ENCODE data around the gene GRIA1.

Gene GRIA1

DNA sequence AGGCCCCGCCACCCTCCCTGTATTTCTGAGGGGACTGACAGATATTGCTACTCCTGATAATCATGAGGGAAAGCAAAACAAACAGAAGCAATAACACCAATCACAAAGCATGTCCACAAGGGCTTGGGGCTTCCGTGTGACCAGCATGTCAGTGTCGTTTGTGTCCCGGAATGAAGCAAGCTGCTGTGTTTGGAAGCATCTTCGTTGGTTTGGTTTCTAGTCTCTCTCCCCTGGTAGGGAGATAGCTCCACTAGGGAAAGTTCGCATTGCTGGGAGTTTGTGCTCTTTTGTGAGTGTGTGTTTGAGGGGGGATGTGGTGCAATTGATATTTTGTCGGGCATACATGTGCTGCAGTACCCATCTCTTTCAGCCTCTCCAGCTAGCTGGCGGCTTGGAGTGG, 1.4 kb downstream of the GRIA1 start:
- WGBS (ENCODE audit: extremely low coverage, insufficient coverage, insufficient read length), result no CpG with 5 or more reads among the region's 8 CpGs
- H2AK5ac ChIP-seq (ENCODE audit: low read length), result no peak overlapping the region
- H3K14ac ChIP-seq (ENCODE audit: low read length), result no peak overlapping the region
- H2BK12ac ChIP-seq (ENCODE audit: low read length), result no peak overlapping the region
- no peaks in the 10 kb centered on the region for H3K9me3 ChIP-seq (ENCODE audit: insufficient read depth, low read depth, low read length)
- H3K4ac ChIP-seq (ENCODE audit: low read depth, low read length), result no peak overlapping the region
- no peak overlapping the region for H4K8ac ChIP-seq (ENCODE audit: low read depth, low read length)
- H3K4me3 ChIP-seq (ENCODE audit: low read depth, low read length), result no peak overlapping the region
- H4K12ac ChIP-seq (ENCODE audit: low read depth, low read length), result no peak overlapping the region
- no peak overlapping the region for H2BK120ac ChIP-seq (ENCODE audit: insufficient read depth, low read length, poor library complexity)
- no peak for DNase-seq
- no peak overlapping the region for H3K18ac ChIP-seq (ENCODE audit: low read length)
- no peak overlapping the region for H4K91ac ChIP-seq (ENCODE audit: low read depth, low read length)
- H2BK5ac ChIP-seq (ENCODE audit: low read depth, low read length, poor library complexity), result no peak overlapping the region
- H3K79me2 ChIP-seq (ENCODE audit: control insufficient read depth, insufficient read depth, low read length, poor library complexity), result no peaks in the 10 kb centered on the region
- H3K27me3 ChIP-seq (ENCODE audit: insufficient read depth, low read length), result no peaks in the 10 kb centered on the region
- no peak overlapping the region for H3K4me2 ChIP-seq (ENCODE audit: low read length)
- no peaks in the 10 kb centered on the region for H3K4me1 ChIP-seq (ENCODE audit: control insufficient read depth in 1 of 2, insufficient read depth in 2 of 2, low read length in 2 of 2)
- no peak overlapping the region for H3K27ac ChIP-seq (ENCODE audit: low read depth, low read length)
- no peak overlapping the region for H2AFZ ChIP-seq (ENCODE audit: insufficient read depth, low read length, poor library complexity)
- no peak overlapping the region for H3K9ac ChIP-seq (ENCODE audit: low read length)
- H3K79me1 ChIP-seq (ENCODE audit: low read length), result no peaks in the 10 kb centered on the region
- no peaks in the 10 kb centered on the region for H3K36me3 ChIP-seq (ENCODE audit: control insufficient read depth in 1 of 2, insufficient read depth in 2 of 2, low read length in 2 of 2)
- no peak overlapping the region for H3K23ac ChIP-seq (ENCODE audit: low read length)

GRCh38 chr5:153496835-153497234, 6.4 kb downstream of the GRIA1 start:
- no peak overlapping the region for H2BK12ac ChIP-seq (ENCODE audit: low read length)
- no peaks in the 10 kb centered on the region for H3K9me3 ChIP-seq (ENCODE audit: insufficient read depth, low read depth, low read length)
- H2BK120ac ChIP-seq (ENCODE audit: insufficient read depth, low read length, poor library complexity), result no peak overlapping the region
- no peaks in the 10 kb centered on the region for H3K79me1 ChIP-seq (ENCODE audit: low read length)
- no peak overlapping the region for H4K12ac ChIP-seq (ENCODE audit: low read depth, low read length)
- H2AFZ ChIP-seq (ENCODE audit: insufficient read depth, low read length, poor library complexity), result no peak overlapping the region
- H3K4ac ChIP-seq (ENCODE audit: low read depth, low read length), result no peak overlapping the region
- no peak overlapping the region for H2AK5ac ChIP-seq (ENCODE audit: low read length)
- H3K23ac ChIP-seq (ENCODE audit: low read length), result no peak overlapping the region
- WGBS (ENCODE audit: extremely low coverage, insufficient coverage, insufficient read length), result no CpG with 5 or more reads among the region's 1 CpG
- H3K79me2 ChIP-seq (ENCODE audit: control insufficient read depth, insufficient read depth, low read length, poor library complexity), result no peaks in the 10 kb centered on the region
- H3K4me2 ChIP-seq (ENCODE audit: low read length), result no peak overlapping the region
- H4K91ac ChIP-seq (ENCODE audit: low read depth, low read length), result no peak overlapping the region
- no peak overlapping the region for H3K4me3 ChIP-seq (ENCODE audit: low read depth, low read length)
- H3K27me3 ChIP-seq (ENCODE audit: insufficient read depth, low read length), result no peaks in the 10 kb centered on the region
- H3K36me3 ChIP-seq (ENCODE audit: control insufficient read depth in 1 of 2, insufficient read depth in 2 of 2, low read length in 2 of 2), result no peaks in the 10 kb centered on the region
- H4K8ac ChIP-seq (ENCODE audit: low read depth, low read length), result no peak overlapping the region
- H3K4me1 ChIP-seq (ENCODE audit: control insufficient read depth in 1 of 2, insufficient read depth in 2 of 2, low read length in 2 of 2), result no peaks in the 10 kb centered on the region
- H3K27ac ChIP-seq (ENCODE audit: low read depth, low read length), result no peak overlapping the region
- H3K9ac ChIP-seq (ENCODE audit: low read length), result no peak overlapping the region
- no peak overlapping the region for H3K14ac ChIP-seq (ENCODE audit: low read length)
- peak in 1 of 2 donors; percentile 51 for DNase-seq
- H3K18ac ChIP-seq (ENCODE audit: low read length), result no peak overlapping the region
- H2BK5ac ChIP-seq (ENCODE audit: low read depth, low read length, poor library complexity), result no peak overlapping the region

- no peak for DNase-seq
- Histone ChIP-seq H3K79me1 (ENCODE audit: low read length) (no peaks in the 10 kb centered on the region), H2AK5ac (ENCODE audit: low read length) (no peak overlapping the region), H3K4me2 (ENCODE audit: low read length) (no peak overlapping the region), H3K4me1 (ENCODE audit: control insufficient read depth in 1 of 2, insufficient read depth in 2 of 2, low read length in 2 of 2) (no peaks in the 10 kb centered on the region), H3K4me3 (ENCODE audit: low read depth, low read length) (no peak overlapping the region), H3K9ac (ENCODE audit: low read length) (no peak overlapping the region), H3K79me2 (ENCODE audit: control insufficient read depth, insufficient read depth, low read length, poor library complexity) (no peaks in the 10 kb centered on the region), H2BK12ac (ENCODE audit: low read length) (no peak overlapping the region), H2AFZ (ENCODE audit: insufficient read depth, low read length, poor library complexity) (no peak overlapping the region), H4K12ac (ENCODE audit: low read depth, low read length) (no peak overlapping the region), H3K14ac (ENCODE audit: low read length) (no peak overlapping the region), H3K27me3 (ENCODE audit: insufficient read depth, low read length) (no peaks in the 10 kb centered on the region), H3K18ac (ENCODE audit: low read length) (no peak overlapping the region), H3K4ac (ENCODE audit: low read depth, low read length) (no peak overlapping the region), H4K91ac (ENCODE audit: low read depth, low read length) (no peak overlapping the region), H3K9me3 (ENCODE audit: insufficient read depth, low read depth, low read length) (no peaks in the 10 kb centered on the region), H4K8ac (ENCODE audit: low read depth, low read length) (no peak overlapping the region), H2BK5ac (ENCODE audit: low read depth, low read length, poor library complexity) (no peak overlapping the region), H2BK120ac (ENCODE audit: insufficient read depth, low read length, poor library complexity) (no peak overlapping the region), H3K27ac (ENCODE audit: low read depth, low read length) (no peak overlapping the region), H3K23ac (ENCODE audit: low read length) (no peak overlapping the region), H3K36me3 (ENCODE audit: control insufficient read depth in 1 of 2, insufficient read depth in 2 of 2, low read length in 2 of 2) (no peaks in the 10 kb centered on the region)
Observed at GRCh38 chr5:153498516-153498915, 8.0 kb downstream of the GRIA1 start.

DNA sequence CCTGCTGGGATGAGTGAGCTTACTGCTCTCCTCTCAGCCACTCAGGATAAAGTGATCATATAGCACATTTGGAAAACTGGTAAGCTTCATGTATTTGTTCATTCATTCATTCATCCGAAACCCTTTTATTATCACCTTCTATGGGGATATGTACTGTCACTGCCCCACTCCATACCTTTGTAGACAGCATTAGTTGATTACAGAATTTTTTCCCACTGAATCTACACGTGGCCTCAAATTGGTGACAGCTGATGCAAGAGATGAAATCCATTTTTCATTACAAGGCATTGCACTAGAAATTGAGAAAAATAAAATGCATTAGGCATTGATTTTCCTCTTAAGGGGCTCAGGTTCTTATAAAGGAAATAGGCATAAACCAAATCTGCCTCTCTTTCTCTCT, 9.7 kb downstream of the GRIA1 start:
- no peak overlapping the region for H3K23ac ChIP-seq (ENCODE audit: low read length)
- WGBS (ENCODE audit: extremely low coverage, insufficient coverage, insufficient read length), result no CpG with 5 or more reads among the region's 2 CpGs
- H3K14ac ChIP-seq (ENCODE audit: low read length), result no peak overlapping the region
- DNase-seq, result no peak
- no peaks in the 10 kb centered on the region for H3K9me3 ChIP-seq (ENCODE audit: insufficient read depth, low read depth, low read length)
- no peak overlapping the region for H3K4me2 ChIP-seq (ENCODE audit: low read length)
- H2BK12ac ChIP-seq (ENCODE audit: low read length), result no peak overlapping the region
- no peaks in the 10 kb centered on the region for H3K36me3 ChIP-seq (ENCODE audit: control insufficient read depth in 1 of 2, insufficient read depth in 2 of 2, low read length in 2 of 2)
- no peak overlapping the region for H2BK120ac ChIP-seq (ENCODE audit: insufficient read depth, low read length, poor library complexity)
- no peaks in the 10 kb centered on the region for H3K79me2 ChIP-seq (ENCODE audit: control insufficient read depth, insufficient read depth, low read length, poor library complexity)
- no peak overlapping the region for H2BK5ac ChIP-seq (ENCODE audit: low read depth, low read length, poor library complexity)
- H3K9ac ChIP-seq (ENCODE audit: low read length), result no peak overlapping the region
- no peaks in the 10 kb centered on the region for H3K79me1 ChIP-seq (ENCODE audit: low read length)
- H3K27me3 ChIP-seq (ENCODE audit: insufficient read depth, low read length), result no peaks in the 10 kb centered on the region
- no peaks in the 10 kb centered on the region for H3K4me1 ChIP-seq (ENCODE audit: control insufficient read depth in 1 of 2, insufficient read depth in 2 of 2, low read length in 2 of 2)
- no peak overlapping the region for H3K4ac ChIP-seq (ENCODE audit: low read depth, low read length)
- H4K91ac ChIP-seq (ENCODE audit: low read depth, low read length), result no peak overlapping the region
- no peak overlapping the region for H3K4me3 ChIP-seq (ENCODE audit: low read depth, low read length)
- no peak overlapping the region for H4K12ac ChIP-seq (ENCODE audit: low read depth, low read length)
- H2AK5ac ChIP-seq (ENCODE audit: low read length), result no peak overlapping the region
- no peak overlapping the region for H3K27ac ChIP-seq (ENCODE audit: low read depth, low read length)
- H2AFZ ChIP-seq (ENCODE audit: insufficient read depth, low read length, poor library complexity), result no peak overlapping the region
- H4K8ac ChIP-seq (ENCODE audit: low read depth, low read length), result no peak overlapping the region
- H3K18ac ChIP-seq (ENCODE audit: low read length), result no peak overlapping the region

DNA sequence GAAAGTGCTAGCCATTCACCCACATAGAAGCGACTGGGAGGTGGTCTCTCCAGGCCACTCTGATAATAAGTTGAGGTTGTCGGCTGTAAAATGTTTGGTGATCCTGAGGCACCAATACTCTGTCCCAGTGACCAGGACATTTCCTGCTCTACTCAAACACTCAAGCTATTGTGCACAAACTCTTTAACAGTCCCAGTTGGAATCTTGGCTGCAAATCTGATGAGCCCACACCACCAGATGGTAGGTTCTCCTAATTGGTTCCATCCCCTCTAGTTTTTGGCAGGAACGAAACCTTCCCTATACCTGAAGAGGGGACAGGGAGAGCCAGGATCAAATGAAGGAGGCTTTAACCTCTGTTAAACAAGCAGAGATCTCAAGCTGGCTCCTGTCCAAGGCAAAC, 14.3 kb downstream of the GRIA1 start:
- DNase-seq, result no peak
- Histone ChIP-seq H2BK5ac (ENCODE audit: low read depth, low read length, poor library complexity) (no peak overlapping the region), H3K4me1 (ENCODE audit: control insufficient read depth in 1 of 2, insufficient read depth in 2 of 2, low read length in 2 of 2) (no peaks in the 10 kb centered on the region), H3K9me3 (ENCODE audit: insufficient read depth, low read depth, low read length) (no peaks in the 10 kb centered on the region), H3K79me2 (ENCODE audit: control insufficient read depth, insufficient read depth, low read length, poor library complexity) (no peaks in the 10 kb centered on the region), H3K27me3 (ENCODE audit: insufficient read depth, low read length) (no peaks in the 10 kb centered on the region), H3K18ac (ENCODE audit: low read length) (no peak overlapping the region), H3K4me3 (ENCODE audit: low read depth, low read length) (no peak overlapping the region), H4K91ac (ENCODE audit: low read depth, low read length) (no peak overlapping the region), H2BK120ac (ENCODE audit: insufficient read depth, low read length, poor library complexity) (no peak overlapping the region), H2BK12ac (ENCODE audit: low read length) (no peak overlapping the region), H2AK5ac (ENCODE audit: low read length) (no peak overlapping the region), H2AFZ (ENCODE audit: insufficient read depth, low read length, poor library complexity) (no peak overlapping the region), H3K79me1 (ENCODE audit: low read length) (no peaks in the 10 kb centered on the region), H3K4ac (ENCODE audit: low read depth, low read length) (no peak overlapping the region), H3K4me2 (ENCODE audit: low read length) (no peak overlapping the region), H3K36me3 (ENCODE audit: control insufficient read depth in 1 of 2, insufficient read depth in 2 of 2, low read length in 2 of 2) (no peaks in the 10 kb centered on the region), H4K12ac (ENCODE audit: low read depth, low read length) (no peak overlapping the region), H4K8ac (ENCODE audit: low read depth, low read length) (no peak overlapping the region), H3K23ac (ENCODE audit: low read length) (no peak overlapping the region), H3K14ac (ENCODE audit: low read length) (no peak overlapping the region), H3K9ac (ENCODE audit: low read length) (no peak overlapping the region), H3K27ac (ENCODE audit: low read depth, low read length) (no peak overlapping the region)
- WGBS (ENCODE audit: extremely low coverage, insufficient coverage, insufficient read length), result no CpG with 5 or more reads among the region's 3 CpGs
